HG03196 (cell line): ENCODE results near the gene LRFN4.

Experiments used
- ATAC-seq: cut with Tn5 transposase; IDR thresholded peaks from one replicate; pipeline ENCODE4 v1.9.1; 2021; ENCODE audit not compliant: unreplicated experiment

LRFN4 gene

GRCh38 chr11:66857927-66858185 lies 992 bp downstream of the LRFN4 start:
- ATAC-seq: no peak

GRCh38 chr11:66858186-66858938 lies 1.5 kb downstream of the LRFN4 start:
- no peak for ATAC-seq

DNA sequence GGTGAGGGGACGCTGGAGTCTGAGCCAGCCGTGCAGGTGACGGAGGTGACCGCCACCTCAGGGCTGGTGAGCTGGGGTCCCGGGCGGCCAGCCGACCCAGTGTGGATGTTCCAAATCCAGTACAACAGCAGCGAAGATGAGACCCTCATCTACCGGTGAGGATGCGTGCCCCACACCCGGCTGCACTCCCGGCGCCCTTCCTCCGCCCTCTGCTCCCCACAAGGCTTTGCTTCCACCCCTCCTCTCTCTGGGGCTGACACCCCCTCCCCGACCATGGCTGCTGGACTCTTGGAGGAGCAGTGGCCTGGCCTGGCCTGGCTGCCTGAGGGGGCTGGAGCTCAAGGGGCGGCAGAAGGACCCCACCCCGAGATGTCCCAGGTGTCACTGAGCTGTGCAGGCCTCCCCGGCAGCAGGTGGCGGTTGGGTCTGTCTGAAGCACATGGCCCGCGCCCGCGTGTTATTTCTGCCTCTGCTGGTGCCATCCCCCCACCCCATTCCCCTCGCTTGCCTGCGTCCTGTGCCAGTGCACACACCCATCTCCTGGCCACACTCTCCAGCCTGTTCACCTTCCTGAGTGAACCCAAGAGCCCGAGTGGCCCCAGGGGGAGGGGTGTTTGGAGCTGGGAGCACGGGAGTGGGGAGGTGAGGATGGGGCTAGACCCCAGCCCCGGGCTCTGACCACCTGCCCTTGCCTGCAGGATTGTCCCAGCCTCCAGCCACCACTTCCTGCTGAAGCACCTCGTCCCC lies 2.2 kb downstream of the LRFN4 start:
- no peak for ATAC-seq

DNA sequence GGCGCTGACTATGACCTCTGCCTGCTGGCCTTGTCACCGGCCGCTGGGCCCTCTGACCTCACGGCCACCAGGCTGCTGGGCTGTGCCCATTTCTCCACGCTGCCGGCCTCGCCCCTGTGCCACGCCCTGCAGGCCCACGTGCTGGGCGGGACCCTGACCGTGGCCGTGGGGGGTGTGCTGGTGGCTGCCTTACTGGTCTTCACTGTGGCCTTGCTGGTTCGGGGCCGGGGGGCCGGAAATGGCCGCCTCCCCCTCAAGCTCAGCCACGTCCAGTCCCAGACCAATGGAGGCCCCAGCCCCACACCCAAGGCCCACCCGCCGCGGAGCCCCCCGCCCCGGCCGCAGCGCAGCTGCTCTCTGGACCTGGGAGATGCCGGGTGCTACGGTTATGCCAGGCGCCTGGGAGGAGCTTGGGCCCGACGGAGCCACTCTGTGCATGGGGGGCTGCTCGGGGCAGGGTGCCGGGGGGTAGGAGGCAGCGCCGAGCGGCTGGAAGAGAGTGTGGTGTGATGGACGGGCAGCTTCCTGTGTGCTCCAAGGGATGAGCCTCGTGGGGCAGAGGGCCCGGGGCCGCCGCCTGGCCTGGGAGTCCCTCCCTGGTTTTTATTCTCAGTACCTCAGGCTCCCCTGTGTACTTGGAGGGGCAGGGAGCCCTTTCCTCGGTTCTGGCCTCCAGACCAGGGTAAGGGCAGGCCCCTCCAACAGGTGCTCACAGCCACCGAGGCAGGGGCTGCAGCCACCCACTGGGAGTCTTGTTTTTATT lies 3.0 kb downstream of the LRFN4 start:
- no peak for ATAC-seq

DNA sequence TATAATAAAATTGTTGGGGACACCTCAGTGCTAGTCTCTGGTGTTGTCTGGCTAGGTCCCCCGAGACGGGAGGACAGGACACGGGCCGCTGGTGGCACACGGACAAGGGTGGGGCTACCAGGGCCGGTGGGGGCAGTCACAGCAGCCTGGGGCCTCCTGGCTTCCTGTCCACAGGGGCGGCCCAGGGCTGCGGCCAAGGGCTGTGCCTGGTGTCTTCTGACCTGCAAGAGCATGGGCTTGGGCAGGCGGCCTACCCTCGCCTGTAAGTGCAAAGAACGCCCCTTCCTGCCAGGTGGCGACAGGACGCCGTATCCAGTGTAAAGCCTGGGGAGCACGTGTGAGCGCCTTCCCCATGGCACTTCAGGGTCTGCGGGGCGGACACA lies 3.6 kb downstream of the LRFN4 start:
- ATAC-seq: no peak

DNA sequence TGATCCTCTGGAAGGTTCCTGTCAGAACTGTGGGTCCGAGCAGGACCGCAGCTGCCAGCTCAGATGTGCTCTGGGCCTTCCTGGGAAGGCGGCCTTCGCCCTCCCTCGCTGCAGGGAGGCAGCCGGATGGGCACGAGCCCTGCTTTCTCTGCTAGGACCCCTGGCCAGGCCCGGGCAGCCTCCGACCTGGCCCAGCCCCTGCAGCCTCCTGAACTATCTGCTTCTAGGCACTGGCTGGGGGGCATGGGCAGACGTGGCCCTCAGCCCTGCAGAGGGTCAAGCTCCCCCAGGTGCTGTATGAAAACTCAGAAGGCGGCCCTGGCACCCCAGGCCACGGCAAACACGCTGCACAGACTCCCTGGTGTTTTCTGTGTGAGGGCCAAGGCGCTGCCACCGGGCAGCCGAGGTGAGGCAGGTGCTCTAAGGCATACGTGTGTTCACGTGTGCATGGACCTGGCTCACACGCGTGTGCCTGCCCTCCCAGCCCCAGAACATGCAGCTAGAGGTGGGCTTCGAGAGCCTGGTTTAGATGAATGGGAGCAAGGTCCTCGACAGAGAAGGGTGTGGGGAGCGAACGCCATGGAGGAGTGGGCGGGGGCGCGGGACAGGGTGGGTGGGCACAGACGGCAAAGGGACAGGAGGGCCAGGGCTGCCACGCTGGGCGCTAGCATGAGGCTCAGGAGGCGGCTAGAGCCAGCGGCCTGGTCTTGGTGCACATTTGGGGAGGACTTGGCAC lies 4.3 kb downstream of the LRFN4 start:
- ATAC-seq: no peak

DNA sequence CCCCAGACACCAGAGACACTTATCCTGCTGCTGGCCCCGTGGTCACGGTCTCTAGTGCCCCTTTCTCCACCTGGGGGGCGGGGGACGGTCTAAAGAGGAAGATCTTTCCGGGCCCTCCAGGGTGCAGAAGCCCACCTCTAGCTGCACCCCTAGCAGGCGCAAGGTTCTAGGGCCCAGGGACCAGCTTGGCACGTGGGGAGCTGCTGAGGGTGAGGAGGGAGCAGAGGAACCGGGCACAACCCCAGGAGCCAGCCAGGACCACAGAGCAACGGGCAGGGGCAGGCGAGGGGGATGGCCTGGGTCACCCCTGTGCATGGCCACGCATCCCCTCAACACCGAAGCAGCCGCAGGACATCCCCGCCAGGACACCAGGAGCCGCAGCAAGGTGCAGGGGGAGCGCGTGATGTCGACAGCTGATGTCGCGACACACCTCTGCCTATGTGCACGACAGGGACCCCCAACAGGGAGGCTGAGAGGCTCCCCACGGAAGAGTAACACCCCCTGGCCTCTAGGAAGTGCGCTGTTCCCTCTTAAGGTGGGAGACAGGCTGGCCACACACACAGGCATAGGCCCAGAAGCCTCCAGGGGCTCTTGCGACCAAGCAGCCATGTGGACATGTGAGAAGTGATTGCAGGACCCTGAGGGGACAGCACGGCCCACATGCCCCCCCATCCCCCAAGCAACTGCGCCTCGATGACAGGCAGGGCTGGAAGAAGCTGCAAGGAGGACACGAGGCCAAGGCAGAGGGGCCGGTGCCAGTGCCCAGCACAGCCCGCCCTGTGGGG lies 5.1 kb downstream of the LRFN4 start:
- ATAC-seq: no peak

GRCh38 chr11:66862559-66863037 lies 5.7 kb downstream of the LRFN4 start:
- no peak for ATAC-seq

GRCh38 chr11:66863428-66864125 lies 6.7 kb downstream of the LRFN4 start:
- no peak for ATAC-seq

DNA sequence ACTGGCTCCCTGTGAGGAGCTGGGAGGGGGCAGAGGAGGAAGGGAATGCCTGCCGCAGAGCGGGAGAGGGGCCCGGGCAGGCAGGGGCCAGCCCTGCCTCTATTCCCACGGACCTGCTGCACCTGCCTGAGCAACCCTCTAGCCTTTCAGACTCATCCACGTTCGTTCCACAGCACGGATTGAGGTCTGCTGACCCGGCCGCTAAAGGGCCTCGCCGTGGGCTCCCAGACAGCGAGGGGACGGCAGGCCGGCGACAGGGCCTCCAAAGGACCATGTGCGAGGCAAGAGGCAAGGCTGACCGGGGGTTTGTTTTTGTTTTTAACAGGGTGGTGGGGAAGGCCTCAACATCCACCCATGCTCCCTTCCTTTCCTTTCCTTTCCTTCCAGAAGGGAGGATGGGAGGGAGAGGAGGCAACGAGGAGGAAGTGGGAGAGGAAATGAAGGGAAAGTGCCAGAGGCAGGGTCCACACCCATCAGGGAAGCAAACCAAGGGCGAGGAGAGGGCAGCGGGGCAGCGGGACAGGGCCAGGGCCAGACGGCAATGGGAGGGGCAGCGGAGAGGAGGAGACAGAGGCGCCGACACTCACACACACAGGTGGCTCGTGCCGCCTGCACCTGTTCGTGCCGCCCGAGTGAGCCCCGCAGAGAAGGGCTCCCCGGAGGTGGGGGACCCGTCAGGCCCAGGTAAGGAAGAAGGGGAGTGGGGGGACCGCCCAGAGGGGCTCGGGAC lies 7.5 kb downstream of the LRFN4 start:
- no peak for ATAC-seq

DNA sequence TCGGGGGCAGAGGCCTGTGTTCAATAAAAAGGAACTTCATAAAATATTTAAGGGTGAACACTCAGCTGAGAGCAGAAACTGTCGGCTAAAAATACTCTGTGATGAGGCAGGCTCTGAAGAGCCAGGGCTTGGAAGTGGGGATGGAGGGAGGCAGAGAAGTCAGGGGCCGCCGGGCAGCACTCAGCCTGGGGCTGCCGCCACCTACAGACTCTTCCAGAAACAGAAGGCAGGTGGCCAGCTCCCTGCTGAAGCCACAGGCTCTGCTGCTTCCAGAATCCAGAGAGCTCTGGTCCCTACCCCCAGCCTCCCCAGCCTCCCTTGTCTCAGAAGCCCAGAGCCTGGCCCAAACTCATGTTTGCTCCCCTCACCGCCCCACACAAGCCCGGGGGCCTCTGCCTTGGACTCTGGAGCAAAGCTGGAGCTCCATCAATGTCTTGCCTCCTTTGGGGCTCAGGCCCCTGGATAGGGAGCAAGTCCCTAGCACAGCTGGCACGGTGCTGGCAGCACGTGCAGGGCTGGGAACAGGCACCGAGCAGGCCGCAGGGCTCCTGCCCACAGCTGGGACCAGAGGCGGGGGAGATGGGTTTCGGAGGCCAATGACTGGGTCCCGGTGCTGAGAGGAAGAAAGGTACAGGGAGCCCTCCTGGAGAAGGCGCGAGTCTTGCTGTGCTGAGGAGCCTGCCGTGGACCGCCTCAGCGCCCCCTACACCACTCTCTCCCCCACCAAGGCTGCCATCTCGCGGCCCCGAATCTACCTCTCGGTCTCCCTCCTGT lies 8.2 kb downstream of the LRFN4 start:
- no peak for ATAC-seq

DNA sequence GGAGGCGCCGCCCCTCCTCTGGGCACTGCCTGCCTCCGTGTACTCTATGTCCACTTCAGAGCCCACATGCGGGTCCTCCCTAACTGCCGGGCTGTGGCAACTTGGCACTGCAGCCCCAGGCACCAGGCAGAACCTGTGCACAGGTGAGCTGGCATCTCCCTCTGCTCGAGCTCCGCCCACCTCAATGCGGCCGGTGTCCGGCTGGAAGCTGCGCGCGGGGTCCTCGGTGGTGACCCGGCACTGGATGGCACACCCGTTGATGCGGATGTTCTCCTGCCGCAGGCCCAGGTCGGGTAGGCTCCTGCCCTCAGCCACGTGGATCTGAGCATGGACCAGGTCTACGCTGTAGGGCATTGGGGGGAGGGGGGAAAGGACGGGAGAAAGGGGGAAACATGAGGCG lies 9.1 kb downstream of the LRFN4 start:
- ATAC-seq: no peak

DNA sequence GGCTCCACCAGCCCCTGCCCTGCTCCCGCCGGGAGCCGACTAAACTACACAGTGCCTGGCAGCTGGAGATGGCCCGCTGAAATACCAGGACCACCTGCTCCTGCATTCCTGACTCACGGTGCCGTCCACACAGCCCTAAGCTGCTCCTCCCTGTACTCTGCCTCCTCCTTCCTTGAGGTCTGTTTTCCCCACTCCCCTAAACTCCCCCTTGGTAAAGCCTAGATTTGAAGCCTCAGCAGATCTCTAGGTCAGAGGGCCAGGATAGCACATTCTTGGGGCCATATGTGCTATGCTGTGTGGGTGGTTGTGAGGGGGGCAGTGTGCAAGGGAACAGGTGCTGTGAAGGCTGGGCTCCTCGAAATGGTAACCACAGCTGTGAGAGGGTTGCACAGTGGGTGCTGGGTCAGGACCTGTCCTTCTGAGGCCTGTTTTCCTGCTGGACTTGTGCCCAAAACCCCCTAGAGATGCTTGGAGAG lies 9.7 kb downstream of the LRFN4 start:
- ATAC-seq: no peak

- ATAC-seq: no peak
These were observed 10.7 kb downstream of the LRFN4 start for GRCh38 chr11:66867425-66868040.

DNA sequence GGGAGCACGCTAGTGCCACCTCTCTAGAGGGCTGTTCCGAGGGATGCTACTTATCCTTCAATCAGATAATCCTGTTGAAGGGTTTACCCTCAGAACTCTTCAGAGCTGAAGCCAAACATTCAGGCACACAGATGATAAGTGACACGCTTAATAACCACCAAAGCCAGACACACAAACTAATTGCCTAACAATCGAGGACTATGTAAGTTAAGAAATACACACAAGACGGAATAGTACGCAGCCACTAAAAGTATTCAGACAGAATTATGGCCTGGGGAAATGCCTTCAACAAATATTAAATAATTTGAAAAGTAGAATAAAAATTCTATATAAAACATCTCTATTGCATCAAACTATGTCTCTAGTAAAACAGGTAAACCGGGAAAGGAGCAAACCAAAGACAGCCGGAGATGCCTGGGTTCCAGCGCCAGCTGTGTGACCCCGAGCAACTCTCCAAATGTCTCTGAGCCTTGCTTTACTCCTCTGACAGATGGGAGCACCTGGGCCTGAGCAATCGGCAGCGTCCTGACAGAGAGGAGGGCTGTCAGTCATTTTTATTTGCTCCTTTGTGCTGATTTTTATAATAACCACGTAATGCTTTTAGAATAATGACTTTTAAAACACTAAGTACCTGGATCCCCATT lies 11.3 kb downstream of the LRFN4 start:
- ATAC-seq: no peak

DNA sequence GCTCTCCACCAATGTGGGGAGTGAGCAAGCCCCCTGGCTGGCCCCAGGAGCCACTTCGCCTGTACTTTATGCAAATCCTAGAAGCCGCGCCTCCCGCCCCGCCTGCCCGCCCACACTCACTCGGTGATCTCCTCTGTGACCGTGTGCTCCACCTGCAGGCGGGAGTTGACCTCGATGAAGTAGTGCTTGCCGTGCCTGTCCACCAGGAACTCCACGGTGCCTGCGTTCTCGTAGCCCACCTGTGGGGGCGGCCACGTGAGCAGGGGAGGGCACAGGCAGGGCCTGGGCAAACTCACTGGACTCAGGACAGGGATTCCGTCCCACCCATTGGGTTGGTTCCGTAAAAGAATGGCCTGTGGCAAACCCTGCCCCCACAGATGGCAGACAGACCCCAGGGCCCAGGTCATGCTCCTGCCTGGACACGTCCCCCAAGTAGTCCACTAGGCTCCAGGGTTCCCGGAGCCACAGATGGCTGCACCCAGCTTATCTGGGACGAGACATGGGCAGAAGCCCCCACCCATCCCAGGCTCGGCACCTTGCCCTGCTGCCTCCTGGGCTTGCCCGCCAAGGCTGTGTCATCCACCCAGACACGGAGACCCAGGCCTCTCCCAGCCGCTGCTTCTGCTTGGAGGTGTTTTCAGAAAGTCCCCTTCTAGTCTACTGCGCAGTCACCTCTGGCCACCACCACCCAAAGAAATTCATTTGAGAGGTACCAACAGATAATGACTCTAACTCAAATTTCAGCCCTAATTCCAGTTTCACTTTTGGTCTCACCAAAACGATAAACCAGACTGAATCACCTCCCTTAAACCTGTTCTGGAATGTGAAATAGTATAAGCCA lies 12.1 kb downstream of the LRFN4 start:
- ATAC-seq: no peak

DNA sequence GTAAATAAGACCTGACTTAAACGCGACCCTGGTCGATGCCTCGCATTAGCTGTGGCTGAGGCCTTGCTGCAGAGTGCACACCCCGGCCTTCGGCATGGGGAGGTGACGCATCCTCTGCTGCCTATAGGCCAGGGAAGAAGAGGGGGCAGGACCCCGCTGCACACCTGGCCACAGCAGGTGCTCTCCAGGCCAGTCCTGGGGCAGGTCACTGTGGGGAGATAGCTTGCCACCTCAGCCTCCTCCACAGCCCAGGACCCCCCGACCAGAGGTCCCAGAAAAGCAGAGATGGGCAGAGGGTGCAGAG lies 12.7 kb downstream of the LRFN4 start:
- ATAC-seq: no peak
